HEK293 (cell line): ENCODE data around the gene RAD51C.
A peak's percentile ranks its signal among the peaks of the same experiment; 100 is the strongest.

Experiments
- KLF9 ChIP-seq: fragments of 450-650 bp; formaldehyde crosslinking; IDR thresholded peaks from 2 replicates; pipeline ENCODE4 v1.5.1; 2016; ENCODE audit warnings: missing biosample characterization, missing genetic modification characterization, low read depth
- SCRT2 ChIP-seq: fragments of 450-650 bp; formaldehyde crosslinking; IDR thresholded peaks from 2 replicates; pipeline ENCODE4 v1.5.1; 2016; ENCODE audit warnings: missing biosample characterization, missing genetic modification characterization
- ZNF621 ChIP-seq: fragments of 450-650 bp; formaldehyde crosslinking; IDR thresholded peaks from 2 replicates; pipeline ENCODE4 v1.5.1; 2017; ENCODE audit warnings: missing biosample characterization, missing genetic modification characterization
- ZNF707 ChIP-seq: fragments of 450-650 bp; formaldehyde crosslinking; IDR thresholded peaks from 2 replicates; pipeline ENCODE4 v1.5.1; 2016; ENCODE audit warnings: missing biosample characterization, missing genetic modification characterization
- TF ChIP-seq, protein P1 (sequence below): fragments of 450-650 bp; formaldehyde crosslinking; IDR thresholded peaks from 2 replicates; pipeline ENCODE4 v1.5.1; 2016; ENCODE audit warnings: missing biosample characterization, missing genetic modification characterization
- TF ChIP-seq, protein P2 (sequence below): fragments of 450-650 bp; formaldehyde crosslinking; conservative IDR thresholded peaks from 2 replicates; pipeline ENCODE4 v1.5.1; 2016; ENCODE audit warnings: low read depth, missing biosample characterization, missing genetic modification characterization
- TF ChIP-seq, protein P3 (sequence below): fragments of 450-650 bp; formaldehyde crosslinking; IDR thresholded peaks from 2 replicates; pipeline ENCODE4 v1.5.1; 2016; ENCODE audit warnings: missing biosample characterization, missing genetic modification characterization
- TF ChIP-seq, protein P4 (sequence below): fragments of 450-650 bp; formaldehyde crosslinking; IDR thresholded peaks from 2 replicates; pipeline ENCODE4 v1.5.1; 2016; ENCODE audit warnings: missing biosample characterization, missing genetic modification characterization
- TF ChIP-seq, protein P5 (sequence below): fragments of 450-650 bp; formaldehyde crosslinking; IDR thresholded peaks from 2 replicates; pipeline ENCODE4 v1.5.1; 2017; ENCODE audit warnings: missing biosample characterization, missing genetic modification characterization
- TF ChIP-seq, protein P6 (sequence below): fragments of 450-650 bp; formaldehyde crosslinking; IDR thresholded peaks from 2 replicates; pipeline ENCODE4 v1.5.1; 2016; ENCODE audit warnings: missing biosample characterization, missing genetic modification characterization
- TF ChIP-seq, protein P7 (sequence below): sonication (generic); formaldehyde crosslinking; IDR thresholded peaks from 2 replicates; pipeline ENCODE4 v1.8.1; 2022; ENCODE audit warnings: mild to moderate bottlenecking, moderate library complexity, missing genetic modification reagents

DNA sequence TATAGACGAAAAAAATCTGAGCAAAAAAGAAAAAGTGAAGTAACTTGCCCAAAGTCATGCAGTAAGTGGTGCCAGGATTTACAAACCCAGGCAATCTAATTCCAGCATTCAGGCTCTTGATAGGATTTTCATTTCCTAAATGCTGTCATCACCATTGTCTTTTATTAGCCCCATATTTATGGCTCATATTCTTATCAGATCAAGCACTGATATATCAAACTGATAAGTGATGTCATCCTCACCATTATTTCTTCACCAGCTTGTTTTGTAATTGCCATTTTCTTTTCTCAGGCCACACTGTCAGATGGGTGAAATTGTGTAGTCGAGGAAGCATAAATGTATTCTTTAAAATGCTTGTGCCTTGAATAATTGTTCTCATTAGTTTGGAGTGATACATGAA lies 1.3 kb downstream of the RAD51C start:
- TF ChIP-seq, protein P1, sequence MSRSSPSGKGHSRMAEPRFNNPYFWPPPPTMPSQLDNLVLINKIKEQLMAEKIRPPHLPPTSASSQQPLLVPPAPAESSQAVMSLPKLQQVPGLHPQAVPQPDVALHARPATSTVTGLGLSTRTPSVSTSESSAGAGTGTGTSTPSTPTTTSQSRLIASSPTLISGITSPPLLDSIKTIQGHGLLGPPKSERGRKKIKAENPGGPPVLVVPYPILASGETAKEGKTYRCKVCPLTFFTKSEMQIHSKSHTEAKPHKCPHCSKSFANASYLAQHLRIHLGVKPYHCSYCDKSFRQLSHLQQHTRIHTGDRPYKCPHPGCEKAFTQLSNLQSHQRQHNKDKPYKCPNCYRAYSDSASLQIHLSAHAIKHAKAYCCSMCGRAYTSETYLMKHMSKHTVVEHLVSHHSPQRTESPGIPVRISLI (tag by site-specific recombination) = no peak
- TF ChIP-seq, protein P2, sequence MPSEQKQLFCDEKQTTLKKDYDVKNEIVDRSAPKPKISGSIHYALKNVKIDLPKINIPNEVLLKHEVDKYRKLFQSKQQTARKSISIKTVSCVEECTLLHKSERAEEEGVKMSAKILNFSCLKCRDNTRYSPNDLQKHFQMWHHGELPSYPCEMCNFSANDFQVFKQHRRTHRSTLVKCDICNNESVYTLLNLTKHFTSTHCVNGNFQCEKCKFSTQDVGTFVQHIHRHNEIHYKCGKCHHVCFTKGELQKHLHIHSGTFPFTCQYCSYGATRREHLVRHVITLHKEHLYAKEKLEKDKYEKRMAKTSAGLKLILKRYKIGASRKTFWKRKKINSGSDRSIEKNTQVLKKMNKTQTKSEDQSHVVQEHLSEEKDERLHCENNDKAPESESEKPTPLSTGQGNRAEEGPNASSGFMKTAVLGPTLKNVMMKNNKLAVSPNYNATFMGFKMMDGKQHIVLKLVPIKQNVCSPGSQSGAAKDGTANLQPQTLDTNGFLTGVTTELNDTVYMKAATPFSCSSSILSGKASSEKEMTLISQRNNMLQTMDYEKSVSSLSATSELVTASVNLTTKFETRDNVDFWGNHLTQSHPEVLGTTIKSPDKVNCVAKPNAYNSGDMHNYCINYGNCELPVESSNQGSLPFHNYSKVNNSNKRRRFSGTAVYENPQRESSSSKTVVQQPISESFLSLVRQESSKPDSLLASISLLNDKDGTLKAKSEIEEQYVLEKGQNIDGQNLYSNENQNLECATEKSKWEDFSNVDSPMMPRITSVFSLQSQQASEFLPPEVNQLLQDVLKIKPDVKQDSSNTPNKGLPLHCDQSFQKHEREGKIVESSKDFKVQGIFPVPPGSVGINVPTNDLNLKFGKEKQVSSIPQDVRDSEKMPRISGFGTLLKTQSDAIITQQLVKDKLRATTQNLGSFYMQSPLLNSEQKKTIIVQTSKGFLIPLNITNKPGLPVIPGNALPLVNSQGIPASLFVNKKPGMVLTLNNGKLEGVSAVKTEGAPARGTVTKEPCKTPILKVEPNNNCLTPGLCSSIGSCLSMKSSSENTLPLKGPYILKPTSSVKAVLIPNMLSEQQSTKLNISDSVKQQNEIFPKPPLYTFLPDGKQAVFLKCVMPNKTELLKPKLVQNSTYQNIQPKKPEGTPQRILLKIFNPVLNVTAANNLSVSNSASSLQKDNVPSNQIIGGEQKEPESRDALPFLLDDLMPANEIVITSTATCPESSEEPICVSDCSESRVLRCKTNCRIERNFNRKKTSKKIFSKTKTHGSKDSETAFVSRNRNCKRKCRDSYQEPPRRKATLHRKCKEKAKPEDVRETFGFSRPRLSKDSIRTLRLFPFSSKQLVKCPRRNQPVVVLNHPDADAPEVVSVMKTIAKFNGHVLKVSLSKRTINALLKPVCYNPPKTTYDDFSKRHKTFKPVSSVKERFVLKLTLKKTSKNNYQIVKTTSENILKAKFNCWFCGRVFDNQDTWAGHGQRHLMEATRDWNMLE (tag by site-specific recombination) = no peak
- TF ChIP-seq, protein P3, sequence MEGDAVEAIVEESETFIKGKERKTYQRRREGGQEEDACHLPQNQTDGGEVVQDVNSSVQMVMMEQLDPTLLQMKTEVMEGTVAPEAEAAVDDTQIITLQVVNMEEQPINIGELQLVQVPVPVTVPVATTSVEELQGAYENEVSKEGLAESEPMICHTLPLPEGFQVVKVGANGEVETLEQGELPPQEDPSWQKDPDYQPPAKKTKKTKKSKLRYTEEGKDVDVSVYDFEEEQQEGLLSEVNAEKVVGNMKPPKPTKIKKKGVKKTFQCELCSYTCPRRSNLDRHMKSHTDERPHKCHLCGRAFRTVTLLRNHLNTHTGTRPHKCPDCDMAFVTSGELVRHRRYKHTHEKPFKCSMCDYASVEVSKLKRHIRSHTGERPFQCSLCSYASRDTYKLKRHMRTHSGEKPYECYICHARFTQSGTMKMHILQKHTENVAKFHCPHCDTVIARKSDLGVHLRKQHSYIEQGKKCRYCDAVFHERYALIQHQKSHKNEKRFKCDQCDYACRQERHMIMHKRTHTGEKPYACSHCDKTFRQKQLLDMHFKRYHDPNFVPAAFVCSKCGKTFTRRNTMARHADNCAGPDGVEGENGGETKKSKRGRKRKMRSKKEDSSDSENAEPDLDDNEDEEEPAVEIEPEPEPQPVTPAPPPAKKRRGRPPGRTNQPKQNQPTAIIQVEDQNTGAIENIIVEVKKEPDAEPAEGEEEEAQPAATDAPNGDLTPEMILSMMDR = no peak
- TF ChIP-seq, protein P4, sequence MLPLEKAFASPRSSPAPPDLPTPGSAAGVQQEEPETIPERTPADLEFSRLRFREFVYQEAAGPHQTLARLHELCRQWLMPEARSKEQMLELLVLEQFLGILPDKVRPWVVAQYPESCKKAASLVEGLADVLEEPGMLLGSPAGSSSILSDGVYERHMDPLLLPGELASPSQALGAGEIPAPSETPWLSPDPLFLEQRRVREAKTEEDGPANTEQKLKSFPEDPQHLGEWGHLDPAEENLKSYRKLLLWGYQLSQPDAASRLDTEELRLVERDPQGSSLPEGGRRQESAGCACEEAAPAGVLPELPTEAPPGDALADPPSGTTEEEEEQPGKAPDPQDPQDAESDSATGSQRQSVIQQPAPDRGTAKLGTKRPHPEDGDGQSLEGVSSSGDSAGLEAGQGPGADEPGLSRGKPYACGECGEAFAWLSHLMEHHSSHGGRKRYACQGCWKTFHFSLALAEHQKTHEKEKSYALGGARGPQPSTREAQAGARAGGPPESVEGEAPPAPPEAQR (tag by site-specific recombination) = no peak
- TF ChIP-seq ZNF621 (tag by site-specific recombination) = no peak
- no peak for TF ChIP-seq SCRT2
- TF ChIP-seq KLF9 = no peak
- TF ChIP-seq ZNF707 = no peak
- TF ChIP-seq, protein P5, sequence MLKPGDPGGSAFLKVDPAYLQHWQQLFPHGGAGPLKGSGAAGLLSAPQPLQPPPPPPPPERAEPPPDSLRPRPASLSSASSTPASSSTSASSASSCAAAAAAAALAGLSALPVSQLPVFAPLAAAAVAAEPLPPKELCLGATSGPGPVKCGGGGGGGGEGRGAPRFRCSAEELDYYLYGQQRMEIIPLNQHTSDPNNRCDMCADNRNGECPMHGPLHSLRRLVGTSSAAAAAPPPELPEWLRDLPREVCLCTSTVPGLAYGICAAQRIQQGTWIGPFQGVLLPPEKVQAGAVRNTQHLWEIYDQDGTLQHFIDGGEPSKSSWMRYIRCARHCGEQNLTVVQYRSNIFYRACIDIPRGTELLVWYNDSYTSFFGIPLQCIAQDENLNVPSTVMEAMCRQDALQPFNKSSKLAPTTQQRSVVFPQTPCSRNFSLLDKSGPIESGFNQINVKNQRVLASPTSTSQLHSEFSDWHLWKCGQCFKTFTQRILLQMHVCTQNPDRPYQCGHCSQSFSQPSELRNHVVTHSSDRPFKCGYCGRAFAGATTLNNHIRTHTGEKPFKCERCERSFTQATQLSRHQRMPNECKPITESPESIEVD = peak; percentile 25; the same call in 1 of the 2 replicates
- TF ChIP-seq, protein P6, sequence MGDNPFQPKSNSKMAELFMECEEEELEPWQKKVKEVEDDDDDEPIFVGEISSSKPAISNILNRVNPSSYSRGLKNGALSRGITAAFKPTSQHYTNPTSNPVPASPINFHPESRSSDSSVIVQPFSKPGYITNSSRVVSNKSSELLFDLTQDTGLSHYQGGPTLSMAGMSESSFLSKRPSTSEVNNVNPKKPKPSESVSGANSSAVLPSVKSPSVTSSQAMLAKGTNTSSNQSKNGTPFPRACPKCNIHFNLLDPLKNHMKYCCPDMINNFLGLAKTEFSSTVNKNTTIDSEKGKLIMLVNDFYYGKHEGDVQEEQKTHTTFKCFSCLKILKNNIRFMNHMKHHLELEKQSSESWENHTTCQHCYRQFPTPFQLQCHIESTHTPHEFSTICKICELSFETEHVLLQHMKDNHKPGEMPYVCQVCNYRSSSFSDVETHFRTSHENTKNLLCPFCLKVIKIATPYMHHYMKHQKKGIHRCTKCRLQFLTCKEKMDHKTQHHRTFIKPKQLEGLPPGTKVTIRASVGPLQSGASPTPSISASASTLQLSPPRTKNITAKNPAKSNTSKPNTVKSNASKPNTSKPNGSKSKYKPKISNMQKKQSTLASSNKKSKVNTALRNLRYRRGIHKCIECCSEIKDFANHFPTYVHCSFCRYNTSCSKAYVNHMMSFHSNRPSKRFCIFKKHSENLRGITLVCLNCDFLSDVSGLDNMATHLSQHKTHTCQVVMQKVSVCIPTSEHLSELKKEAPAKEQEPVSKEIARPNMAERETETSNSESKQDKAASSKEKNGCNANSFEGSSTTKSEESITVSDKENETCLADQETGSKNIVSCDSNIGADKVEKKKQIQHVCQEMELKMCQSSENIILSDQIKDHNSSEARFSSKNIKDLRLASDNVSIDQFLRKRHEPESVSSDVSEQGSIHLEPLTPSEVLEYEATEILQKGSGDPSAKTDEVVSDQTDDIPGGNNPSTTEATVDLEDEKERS (tag by site-specific recombination) = no peak
- TF ChIP-seq, protein P7, sequence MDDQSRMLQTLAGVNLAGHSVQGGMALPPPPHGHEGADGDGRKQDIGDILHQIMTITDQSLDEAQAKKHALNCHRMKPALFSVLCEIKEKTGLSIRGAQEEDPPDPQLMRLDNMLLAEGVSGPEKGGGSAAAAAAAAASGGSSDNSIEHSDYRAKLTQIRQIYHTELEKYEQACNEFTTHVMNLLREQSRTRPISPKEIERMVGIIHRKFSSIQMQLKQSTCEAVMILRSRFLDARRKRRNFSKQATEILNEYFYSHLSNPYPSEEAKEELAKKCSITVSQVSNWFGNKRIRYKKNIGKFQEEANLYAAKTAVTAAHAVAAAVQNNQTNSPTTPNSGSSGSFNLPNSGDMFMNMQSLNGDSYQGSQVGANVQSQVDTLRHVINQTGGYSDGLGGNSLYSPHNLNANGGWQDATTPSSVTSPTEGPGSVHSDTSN (CRISPR knock-in tag) = no peak
